Fibroblast of skin of right quadriceps (primary cell): ENCODE measurements around the gene RGS17.
"Not testable (repeated sequence)": the region's sequence is repeated elsewhere in the genome, so short reads cannot be mapped to it uniquely, and the experiment has no call there.

Experiments
- DNase-seq: peaks from one replicate; pipeline ENCODE4 v3.0.0-alpha.2; 2013

Gene RGS17

GRCh38 chr6:153028286-153028685 is 102.8 kb downstream of the RGS17 start:
- DNase-seq = peak; percentile 10

- DNase-seq = no peak
Observed at GRCh38 chr6:153027480-153027879, 103.6 kb downstream of the RGS17 start.

GRCh38 chr6:153024709-153025017 is 106.4 kb downstream of the RGS17 start:
- no peak for DNase-seq

- DNase-seq = peak; percentile 48
Observed at GRCh38 chr6:153023977-153024708, 106.9 kb downstream of the RGS17 start.

- no peak for DNase-seq
Observed at GRCh38 chr6:153018355-153018754, 112.7 kb downstream of the RGS17 start.

GRCh38 chr6:153016846-153017245 is 114.2 kb downstream of the RGS17 start:
- DNase-seq = no peak

GRCh38 chr6:153015094-153015640 is 115.9 kb downstream of the RGS17 start:
- DNase-seq = no peak

- DNase-seq = no peak
Observed at GRCh38 chr6:153013438-153013837, 117.6 kb downstream of the RGS17 start.

GRCh38 chr6:153012856-153013255 is 118.2 kb downstream of the RGS17 start:
- DNase-seq = no peak

GRCh38 chr6:153003366-153003690 is 127.8 kb downstream of the RGS17 start:
- no peak for DNase-seq

GRCh38 chr6:153002613-153003365 is 128.3 kb downstream of the RGS17 start, which contains the start of gene MTRF1L:
MTRF1L (minus strand) TSS chr6:153002709; CDS start chr6:153002685, 24 bp downstream.
- peak; percentile 97 for DNase-seq

- no peak for DNase-seq
Observed at GRCh38 chr6:153001767-153002612, 129.1 kb downstream of the RGS17 start.

GRCh38 chr6:153000790-153001189 is 130.3 kb downstream of the RGS17 start:
- not testable (repeated sequence) for DNase-seq

GRCh38 chr6:153000243-153000642 is 130.8 kb downstream of the RGS17 start:
- no peak for DNase-seq

GRCh38 chr6:152999538-152999937 is 131.5 kb downstream of the RGS17 start:
- DNase-seq = not testable (repeated sequence)

- no peak for DNase-seq
Observed at GRCh38 chr6:152993847-152994246, 137.2 kb downstream of the RGS17 start.

- no peak for DNase-seq
Observed at GRCh38 chr6:152993431-152993830, 137.7 kb downstream of the RGS17 start.

- no peak for DNase-seq
Observed at GRCh38 chr6:152986978-152987377, 144.1 kb downstream of the RGS17 start.

- not testable (repeated sequence) for DNase-seq
Observed at GRCh38 chr6:152985300-152985699, 145.8 kb downstream of the RGS17 start.

GRCh38 chr6:152984513-152984872 is 146.6 kb downstream of the RGS17 start:
- peak; percentile 6 for DNase-seq

- peak; percentile 81 for DNase-seq
Observed at GRCh38 chr6:152983637-152984512, 147.2 kb downstream of the RGS17 start.
